ENCODE data around the gene OR2C1.

OR2C1 gene

GRCh38 chr16:3355589-3355988, at the start of gene OR2C1:
TSS of gene OR2C1 (plus strand) at chr16:3355889. CDS start at chr16:3355941, 52 bp downstream.
- no peak for DNase-seq (ENCODE audit: low read depth)

DNA sequence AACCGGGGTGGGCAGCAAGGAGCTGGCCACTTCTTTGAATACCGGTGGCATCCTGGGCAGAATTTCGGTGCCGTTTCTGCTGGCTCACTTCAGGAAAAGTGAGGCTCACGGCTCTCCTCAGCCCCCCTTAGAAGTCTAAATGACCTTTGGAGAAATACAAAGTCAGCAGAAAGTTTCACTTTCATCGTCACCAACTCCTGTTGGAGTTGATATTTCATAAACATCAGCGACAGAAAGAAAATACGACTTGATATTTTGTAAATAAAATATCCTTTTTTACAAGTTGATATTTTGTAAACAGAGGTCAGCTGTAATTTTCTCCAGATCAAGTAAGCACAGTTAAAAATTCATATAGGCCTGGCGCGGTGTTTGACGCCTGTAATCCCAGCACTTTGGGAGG, 49.6 kb upstream of the OR2C1 start:
- no peak for DNase-seq (ENCODE audit: low read depth)

DNA sequence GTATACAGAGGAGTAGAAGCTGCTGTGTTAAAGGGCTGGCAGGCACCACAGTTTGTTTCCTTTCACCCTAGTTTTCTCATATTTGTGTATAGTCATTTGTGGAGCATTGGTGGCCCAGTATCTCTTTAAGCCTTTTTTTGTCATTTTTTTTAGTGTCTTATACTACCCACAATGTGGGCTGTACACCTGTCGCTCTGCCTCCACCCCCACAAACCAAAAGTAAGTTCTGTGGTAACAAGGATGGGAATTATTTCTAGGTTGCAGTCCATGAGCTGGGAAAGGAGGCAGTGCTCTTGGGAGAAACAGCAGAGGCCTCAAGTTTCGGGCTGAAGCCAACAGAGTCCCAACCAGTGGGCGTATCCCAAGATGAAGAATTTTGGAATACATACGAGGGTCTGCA, 44.2 kb upstream of the OR2C1 start:
- no peak for DNase-seq (ENCODE audit: low read depth)

DNA sequence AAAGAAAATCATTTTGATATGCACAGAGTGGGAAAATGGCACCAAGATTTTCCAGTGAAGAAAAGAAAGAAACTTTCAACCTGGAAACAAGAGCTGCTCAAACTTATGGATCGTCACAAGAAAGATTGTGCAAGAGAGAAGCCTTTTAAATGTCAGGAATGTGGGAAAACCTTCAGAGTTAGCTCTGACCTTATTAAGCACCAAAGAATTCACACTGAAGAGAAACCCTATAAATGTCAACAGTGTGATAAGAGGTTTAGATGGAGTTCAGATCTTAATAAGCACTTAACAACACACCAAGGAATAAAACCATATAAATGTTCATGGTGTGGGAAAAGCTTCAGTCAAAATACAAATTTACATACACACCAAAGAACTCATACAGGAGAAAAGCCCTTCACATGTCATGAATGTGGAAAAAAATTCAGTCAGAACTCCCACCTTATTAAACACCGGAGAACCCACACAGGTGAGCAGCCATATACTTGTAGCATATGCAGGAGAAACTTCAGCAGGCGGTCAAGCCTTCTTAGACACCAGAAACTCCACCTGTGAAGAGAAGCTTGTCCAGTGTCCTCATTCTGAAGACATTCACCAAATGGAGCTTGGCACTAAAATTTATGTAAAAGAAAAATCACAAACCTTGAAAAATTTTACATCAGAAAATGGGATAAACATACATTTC, 38.2 kb upstream of the OR2C1 start:
- no peak for DNase-seq (ENCODE audit: low read depth)

- no peak for DNase-seq (ENCODE audit: low read depth)
Observed at GRCh38 chr16:3321816-3322215, 33.9 kb upstream of the OR2C1 start.

DNA sequence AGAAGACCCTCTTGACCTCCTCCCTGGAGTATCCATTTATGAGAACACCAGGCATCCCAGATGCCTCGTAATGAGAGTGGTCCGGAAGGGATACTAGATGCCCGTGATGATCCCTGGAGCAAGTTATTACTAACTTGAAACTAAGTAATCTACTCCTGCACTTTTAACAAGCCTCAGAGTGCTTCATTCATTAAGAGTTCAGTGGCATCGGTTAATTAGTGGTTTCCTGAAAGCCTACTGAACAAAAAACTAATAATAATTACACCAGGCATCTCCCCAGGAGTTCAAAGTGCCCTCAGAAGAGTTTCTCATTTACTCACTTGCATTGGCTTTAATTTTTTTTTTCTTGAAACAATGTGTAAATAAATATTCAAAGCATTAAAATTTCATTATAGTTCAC, 28.2 kb upstream of the OR2C1 start:
- DNase-seq (ENCODE audit: low read depth), result no peak

GRCh38 chr16:3328104-3328503, 27.6 kb upstream of the OR2C1 start:
- DNase-seq (ENCODE audit: low read depth), result no peak

DNA sequence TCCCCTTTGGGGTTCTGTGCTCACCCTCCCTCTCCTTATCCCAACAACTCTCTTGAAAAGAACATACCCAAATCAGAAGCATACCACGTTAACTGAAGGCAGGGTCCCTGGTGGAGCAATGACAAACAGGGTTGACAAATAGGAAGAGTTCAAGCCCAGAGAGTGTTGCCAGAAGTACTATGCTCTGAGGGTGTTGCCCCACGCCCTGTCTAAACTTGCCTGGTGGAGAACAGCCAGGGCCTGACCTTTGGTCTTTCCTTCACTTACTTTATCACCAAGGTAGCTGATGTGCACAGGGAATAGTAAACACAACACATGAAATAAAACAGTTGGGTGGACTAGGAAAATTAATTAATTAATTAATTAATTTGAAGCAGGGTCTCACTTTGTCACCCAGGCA, 27.0 kb upstream of the OR2C1 start:
- no peak for DNase-seq (ENCODE audit: low read depth)

DNA sequence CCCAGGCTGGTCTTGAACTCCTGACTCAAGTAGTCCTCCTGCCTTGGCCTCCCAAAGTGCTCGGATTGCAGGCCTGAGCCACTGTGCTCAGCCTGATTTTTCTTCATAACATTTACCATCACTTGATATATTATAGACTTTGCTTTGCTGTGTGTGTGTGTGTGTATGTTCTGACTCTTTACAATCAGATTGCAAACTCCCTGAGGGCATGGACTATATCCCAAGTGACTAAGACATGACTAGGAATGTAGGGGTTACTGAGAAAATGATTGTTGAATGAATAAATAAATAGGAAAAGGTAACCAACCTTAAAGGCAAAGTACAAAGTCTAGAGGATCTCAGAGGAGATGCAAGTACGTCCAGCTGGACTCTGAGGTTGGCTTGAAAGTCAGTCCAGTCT, 9.6 kb upstream of the OR2C1 start:
- no peak for DNase-seq (ENCODE audit: low read depth)

DNA sequence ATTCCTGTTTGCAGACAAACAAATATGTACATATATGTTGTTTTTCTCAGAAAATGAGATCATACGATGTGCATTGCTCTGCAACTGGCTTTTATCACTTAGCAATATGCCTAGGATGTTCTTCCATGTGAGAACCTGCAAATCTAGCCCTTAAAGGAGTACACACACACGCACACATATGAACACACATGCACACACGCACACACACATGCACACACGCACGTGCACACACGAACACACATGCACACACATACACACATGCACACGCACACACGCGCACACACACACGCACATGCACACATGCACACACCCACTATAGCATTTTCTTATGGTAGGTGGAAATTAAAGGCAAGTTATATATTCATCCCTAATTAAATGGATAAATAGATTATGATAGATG, 8.1 kb upstream of the OR2C1 start:
- DNase-seq (ENCODE audit: low read depth), result no peak

DNA sequence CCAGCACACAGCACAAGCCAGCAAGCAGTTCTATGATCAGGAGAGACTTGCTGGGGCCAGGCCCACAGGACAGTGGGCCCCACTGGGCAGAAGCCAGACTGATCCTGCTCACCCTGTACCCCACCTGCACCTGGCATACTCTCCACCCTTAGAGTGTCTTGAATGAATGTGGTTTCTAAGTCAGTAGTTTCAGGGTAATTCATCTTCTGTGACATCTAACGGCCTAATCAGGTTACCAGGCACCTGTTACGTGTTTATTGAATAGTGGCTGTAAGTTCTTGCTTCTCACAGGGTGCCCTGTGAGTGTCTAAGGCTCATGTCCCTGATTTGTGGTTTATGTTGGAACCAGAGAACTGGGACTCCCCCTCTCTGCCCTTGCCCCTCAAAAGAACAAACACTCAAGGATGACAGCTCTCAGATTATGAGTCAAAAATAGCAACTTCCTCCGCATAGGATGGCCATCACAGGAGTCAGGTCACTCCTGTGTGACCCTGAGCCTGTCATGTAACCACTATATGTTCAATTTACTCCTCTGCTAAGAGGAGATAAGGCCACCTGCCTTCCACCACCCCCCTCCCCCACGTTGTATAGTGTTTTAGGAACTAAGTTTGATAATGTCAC, 7.0 kb upstream of the OR2C1 start:
- no peak for DNase-seq (ENCODE audit: low read depth)

DNA sequence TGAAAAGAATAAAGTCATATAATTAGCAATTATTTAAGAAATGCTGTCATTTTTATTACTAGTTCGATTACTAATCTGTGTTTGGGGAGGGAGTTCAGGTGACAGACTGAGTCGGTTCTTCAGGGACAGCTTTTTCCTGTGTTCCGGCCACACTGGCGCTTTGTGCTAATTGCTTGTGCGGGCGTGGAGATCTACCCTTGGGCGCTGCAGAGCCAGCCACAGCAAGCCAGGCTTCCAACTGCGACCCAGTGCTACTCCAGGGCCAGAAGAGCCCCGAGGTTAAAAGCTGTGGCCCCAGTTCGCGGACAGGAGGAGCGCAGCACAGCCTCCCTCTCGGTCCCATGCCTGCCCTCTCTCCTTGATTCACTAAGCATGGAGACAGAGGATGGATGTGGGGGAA, 6.5 kb upstream of the OR2C1 start:
- DNase-seq (ENCODE audit: low read depth), result no peak

GRCh38 chr16:3356118-3356517, 429 bp downstream of the OR2C1 start:
- no peak for DNase-seq (ENCODE audit: low read depth)

DNA sequence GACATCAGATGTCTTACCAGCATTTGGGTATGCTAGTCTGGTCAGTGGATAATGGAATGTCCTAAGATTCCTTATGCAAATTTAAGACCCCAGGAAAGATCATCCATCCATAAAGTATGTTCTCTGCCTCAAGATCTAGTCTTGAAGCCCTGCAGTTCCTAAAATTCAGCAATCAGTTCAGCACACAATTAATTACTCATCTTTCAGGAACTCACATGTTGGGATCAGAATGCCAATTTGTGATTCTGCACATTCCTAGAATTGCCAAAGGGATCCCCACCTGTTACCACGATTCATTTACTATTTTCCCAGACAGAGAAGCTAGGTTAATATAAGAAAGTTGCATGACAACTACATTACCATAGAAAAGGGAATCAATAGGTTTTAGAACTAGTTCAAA, 3.2 kb downstream of the OR2C1 start:
- no peak for DNase-seq (ENCODE audit: low read depth)

GRCh38 chr16:3362931-3363330, 7.2 kb downstream of the OR2C1 start:
- DNase-seq (ENCODE audit: low read depth), result no peak

DNA sequence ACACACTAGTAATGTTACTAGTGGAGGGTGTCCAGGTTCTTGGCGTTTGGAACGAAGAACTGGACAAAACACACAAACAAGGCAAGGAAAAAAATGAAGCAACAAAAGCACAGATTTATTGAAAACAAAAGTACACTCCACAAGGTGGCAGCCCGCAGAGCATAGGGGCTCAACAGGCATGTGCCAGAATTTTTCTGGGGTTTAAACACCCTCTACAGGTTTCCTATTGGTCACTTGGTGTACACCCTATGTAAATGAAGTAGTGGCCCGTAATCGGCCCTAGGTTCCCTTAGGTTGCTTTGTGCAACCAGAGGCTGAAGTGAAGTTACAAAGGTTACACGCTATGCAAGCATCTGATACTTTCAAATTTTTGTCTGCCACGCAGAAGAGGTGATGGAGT, 8.1 kb downstream of the OR2C1 start:
- DNase-seq (ENCODE audit: low read depth), result no peak

DNA sequence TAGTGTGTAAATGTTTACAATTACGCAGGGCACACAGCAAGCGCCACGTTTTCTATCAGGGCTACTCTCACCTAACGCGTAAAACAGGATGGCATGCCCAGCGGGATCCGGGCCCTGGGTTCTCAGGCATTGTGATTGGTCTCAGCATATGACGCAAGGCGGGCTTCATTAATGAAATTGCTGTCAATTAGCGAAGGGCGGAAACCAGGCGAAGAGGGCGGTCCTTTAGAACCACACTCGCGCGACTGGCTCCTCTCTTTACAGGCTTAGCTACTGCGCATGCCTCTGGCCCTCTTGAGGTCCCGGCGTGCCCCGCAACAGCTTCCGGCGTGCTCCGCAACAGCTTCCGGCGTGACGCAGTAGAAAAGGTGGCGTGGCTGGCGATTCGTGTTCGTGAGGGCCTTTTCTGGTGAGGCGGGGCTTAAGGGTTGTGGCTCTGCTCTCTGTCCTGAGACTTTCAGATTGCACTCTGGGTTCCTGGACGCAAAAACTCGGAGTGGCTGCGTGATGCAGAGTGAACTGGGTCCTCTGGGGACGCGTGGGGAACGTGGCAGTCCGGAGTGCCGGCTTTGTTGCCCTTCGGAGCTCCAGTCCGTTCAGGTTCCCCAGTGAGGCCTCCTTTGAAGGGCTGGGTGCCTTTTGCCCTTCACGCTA, 9.2 kb downstream of the OR2C1 start:
- DNase-seq (ENCODE audit: low read depth), result peak; percentile 68

DNA sequence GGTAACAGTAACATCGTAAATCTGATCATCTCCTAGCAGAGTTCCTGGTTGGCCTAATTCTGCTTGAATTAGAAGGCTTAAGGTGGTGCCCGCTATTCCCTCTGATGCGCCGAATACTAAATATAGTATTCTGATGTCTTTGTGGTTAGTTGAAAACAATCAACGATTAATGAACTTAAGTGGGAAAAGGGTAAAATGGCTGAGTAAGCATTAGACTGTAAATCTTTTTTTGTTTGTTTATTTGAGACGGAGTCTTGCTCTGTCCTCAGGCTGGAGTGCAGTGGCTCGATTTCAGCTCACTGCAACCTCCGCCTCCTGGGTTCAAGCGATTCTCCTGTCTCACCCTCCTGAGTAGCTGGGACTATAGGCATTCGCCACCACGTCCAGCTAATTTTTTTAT, 13.4 kb downstream of the OR2C1 start:
- DNase-seq (ENCODE audit: low read depth), result no peak

GRCh38 chr16:3375680-3376079, 20.0 kb downstream of the OR2C1 start:
- DNase-seq (ENCODE audit: low read depth), result no peak

- DNase-seq (ENCODE audit: low read depth), result no peak
Observed at GRCh38 chr16:3377917-3378316, 22.2 kb downstream of the OR2C1 start.

DNA sequence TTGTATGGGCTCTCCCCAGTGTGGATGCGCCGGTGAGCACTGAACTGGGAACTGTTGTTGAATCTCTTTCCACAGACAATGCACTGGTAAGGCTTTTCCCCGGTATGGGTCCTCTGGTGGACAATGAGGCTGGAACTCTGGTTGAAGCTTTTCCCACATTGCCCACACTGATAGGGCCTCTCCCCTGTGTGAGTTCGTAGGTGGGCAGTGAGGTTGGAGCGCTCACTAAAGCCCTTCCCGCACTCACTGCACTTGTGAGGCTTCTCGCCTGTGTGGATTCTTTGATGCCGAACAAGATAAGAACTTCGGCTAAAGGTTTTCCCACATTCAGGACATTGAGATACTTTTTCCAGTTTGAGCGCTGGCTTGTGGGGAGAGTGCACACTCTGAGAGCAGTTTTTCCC, 27.4 kb downstream of the OR2C1 start:
- no peak for DNase-seq (ENCODE audit: low read depth)

- DNase-seq (ENCODE audit: low read depth), result no peak
Observed at GRCh38 chr16:3388325-3388724, 32.6 kb downstream of the OR2C1 start.

- DNase-seq (ENCODE audit: low read depth), result no peak
Observed at GRCh38 chr16:3389663-3390338, 34.1 kb downstream of the OR2C1 start.
